IPS DF 6.9 (cell line): Measurements from ENCODE around the gene FAM117B.
"Not testable (repeated sequence)": the region's sequence is repeated elsewhere in the genome, so short reads cannot be mapped to it uniquely, and the experiment has no call there.

Source experiments
- DNase-seq: peaks from one replicate; pipeline ENCODE4 v3.0.0-alpha.2; 2013; ENCODE audit warnings: low read depth, low spot score
- H3K27ac ChIP-seq: one replicate; pipeline ENCODE4 v1.5.1; 2013; ENCODE audit warnings: low read length, control low read depth
- H3K27me3 ChIP-seq: 2 replicates; pipeline ENCODE4 v1.6.1; 2013; ENCODE audit warnings: mild to moderate bottlenecking, low read length; ENCODE audit not compliant: control insufficient read depth, insufficient read depth
- H3K36me3 ChIP-seq: 2 replicates; pipeline ENCODE4 v1.6.1; 2013; ENCODE audit warnings: low read length; ENCODE audit not compliant: control insufficient read depth, insufficient read depth
- H3K4me1 ChIP-seq: 2 replicates; pipeline ENCODE4 v1.6.1; 2013; ENCODE audit warnings: low read length; ENCODE audit not compliant: control insufficient read depth, insufficient read depth
- H3K4me3 ChIP-seq: 2 replicates; pipeline ENCODE4 v1.5.1; 2013; ENCODE audit warnings: mild to moderate bottlenecking, low read length
- H3K9me3 ChIP-seq: 2 replicates; pipeline ENCODE4 v1.6.1; 2013; ENCODE audit warnings: low read length, inconsistent platforms; ENCODE audit not compliant: control insufficient read depth, insufficient read depth
- WGBS: extraction: QIAGEN DNeasy Blood & Tissue Kit; methylation state at CpG from one replicate; pipeline ENCODE4 v1.1.7; 2013; ENCODE audit warnings: mixed read lengths, missing lambda C conversion rate; ENCODE audit not compliant: insufficient read length, insufficient coverage; 5-methylcytosine and 5-hydroxymethylcytosine counted together

Gene FAM117B

GRCh38 chr2:202671317-202672035 is 36.7 kb downstream of the FAM117B start:
- no CpG with 5 or more reads among the region's 3 CpGs for WGBS
- Histone ChIP-seq H3K4me3 (no peak overlapping the region), H3K27me3 (no peaks in the 10 kb centered on the region), H3K27ac (no peak overlapping the region), H3K9me3 (no peaks in the 10 kb centered on the region), H3K4me1 (no peaks in the 10 kb centered on the region), H3K36me3 (no peaks in the 10 kb centered on the region)
- no peak for DNase-seq

- DNase-seq, H3K4me1 ChIP-seq, H3K27me3 ChIP-seq, H3K27ac ChIP-seq, H3K4me3 ChIP-seq, H3K9me3 ChIP-seq, H3K36me3 ChIP-seq: not testable (repeated sequence)
- WGBS = no CpG with 5 or more reads among the region's 6 CpGs
These were observed 40.3 kb downstream of the FAM117B start for GRCh38 chr2:202675097-202675496.

GRCh38 chr2:202679980-202680379 is 45.2 kb downstream of the FAM117B start:
- Histone ChIP-seq H3K27me3 (no peaks in the 10 kb centered on the region), H3K27ac (no peak overlapping the region), H3K36me3 (no peaks in the 10 kb centered on the region), H3K4me1 (no peaks in the 10 kb centered on the region), H3K9me3 (no peaks in the 10 kb centered on the region), H3K4me3 (no peak overlapping the region)
- DNase-seq = no peak
- no CpG with 5 or more reads among the region's 3 CpGs for whole genome bisulfite sequencing

GRCh38 chr2:202680512-202680911 is 45.7 kb downstream of the FAM117B start:
- Histone ChIP-seq H3K36me3 (no peaks in the 10 kb centered on the region), H3K27ac (no peak overlapping the region), H3K4me3 (no peak overlapping the region), H3K9me3 (no peaks in the 10 kb centered on the region), H3K27me3 (no peaks in the 10 kb centered on the region), H3K4me1 (no peaks in the 10 kb centered on the region)
- WGBS = no CpG with 5 or more reads among the region's 1 CpG
- DNase-seq = no peak

- Histone ChIP-seq H3K27ac (no peak overlapping the region), H3K9me3 (no peaks in the 10 kb centered on the region), H3K4me3 (no peak overlapping the region), H3K36me3 (no peaks in the 10 kb centered on the region), H3K27me3 (no peaks in the 10 kb centered on the region), H3K4me1 (no peaks in the 10 kb centered on the region)
- no peak for DNase-seq
- no CpG with 5 or more reads among the region's 9 CpGs for WGBS
These were observed 47.0 kb downstream of the FAM117B start for GRCh38 chr2:202681688-202682205.

GRCh38 chr2:202682274-202682673 is 47.5 kb downstream of the FAM117B start:
- Histone ChIP-seq H3K4me3 (no peak overlapping the region), H3K4me1 (no peaks in the 10 kb centered on the region), H3K27ac (no peak overlapping the region), H3K9me3 (no peaks in the 10 kb centered on the region), H3K36me3 (no peaks in the 10 kb centered on the region), H3K27me3 (no peaks in the 10 kb centered on the region)
- DNase-seq = no peak
- WGBS = no CpG with 5 or more reads among the region's 12 CpGs

GRCh38 chr2:202687276-202687675 is 52.5 kb downstream of the FAM117B start:
- H3K9me3 ChIP-seq = no peaks in the 10 kb centered on the region
- no peaks in the 10 kb centered on the region for H3K27me3 ChIP-seq
- no peaks in the 10 kb centered on the region for H3K4me1 ChIP-seq
- no peak for DNase-seq
- no peak overlapping the region for H3K4me3 ChIP-seq
- WGBS = no CpG with 5 or more reads among the region's 3 CpGs
- H3K36me3 ChIP-seq = no peaks in the 10 kb centered on the region
- H3K27ac ChIP-seq = no peak overlapping the region

- Histone ChIP-seq H3K9me3 (no peaks in the 10 kb centered on the region), H3K27ac (no peak overlapping the region), H3K36me3 (no peaks in the 10 kb centered on the region), H3K4me1 (no peaks in the 10 kb centered on the region), H3K4me3 (no peak overlapping the region), H3K27me3 (no peaks in the 10 kb centered on the region)
- no peak for DNase-seq
- WGBS = no CpG with 5 or more reads among the region's 2 CpGs
These were observed 54.7 kb downstream of the FAM117B start for GRCh38 chr2:202689459-202689858.

- no peak for DNase-seq
- Histone ChIP-seq H3K9me3 (no peaks in the 10 kb centered on the region), H3K36me3 (no peaks in the 10 kb centered on the region), H3K27ac (no peak overlapping the region), H3K27me3 (no peaks in the 10 kb centered on the region), H3K4me1 (no peaks in the 10 kb centered on the region), H3K4me3 (no peak overlapping the region)
- no CpG with 5 or more reads among the region's 2 CpGs for WGBS
These were observed 55.1 kb downstream of the FAM117B start for GRCh38 chr2:202689898-202690297.

GRCh38 chr2:202690321-202690900 is 55.6 kb downstream of the FAM117B start:
- Histone ChIP-seq H3K36me3 (no peaks in the 10 kb centered on the region), H3K27ac (no peak overlapping the region), H3K27me3 (no peaks in the 10 kb centered on the region), H3K4me3 (no peak overlapping the region), H3K9me3 (no peaks in the 10 kb centered on the region), H3K4me1 (no peaks in the 10 kb centered on the region)
- no peak for DNase-seq
- no CpG with 5 or more reads among the region's 3 CpGs for WGBS

GRCh38 chr2:202693503-202693902 is 58.7 kb downstream of the FAM117B start:
- no peak for DNase-seq
- Histone ChIP-seq H3K27ac (no peak overlapping the region), H3K36me3 (no peaks in the 10 kb centered on the region), H3K27me3 (no peaks in the 10 kb centered on the region), H3K9me3 (no peaks in the 10 kb centered on the region), H3K4me3 (no peak overlapping the region), H3K4me1 (no peaks in the 10 kb centered on the region)
- no CpG with 5 or more reads among the region's 4 CpGs for WGBS
